Glutamatergic neuron (in vitro differentiated cells): ENCODE measurements around the gene CSPG4. TPM values are rescaled to one million over a fixed set of nuclear protein-coding genes. Genes with fewer than 3 reads are reported as not detected.

Experiments
- DNase-seq: peaks from one replicate; pipeline ENCODE4 v3.0.0; 2022
- H3K27ac Mint-ChIP-seq: one replicate; pipeline ENCODE4 v1.8.0; 2020; ENCODE audit warnings: mild to moderate bottlenecking, mixed read lengths, inconsistent platforms; ENCODE audit not compliant: unreplicated experiment
- H3K27me3 Mint-ChIP-seq: one replicate; pipeline ENCODE4 v1.8.0; 2020; ENCODE audit warnings: mild to moderate bottlenecking, moderate library complexity, mixed read lengths, inconsistent platforms; ENCODE audit not compliant: unreplicated experiment
- H3K36me3 Mint-ChIP-seq: one replicate; pipeline ENCODE4 v1.8.0; 2020; ENCODE audit warnings: mild to moderate bottlenecking, mixed read lengths, inconsistent platforms; ENCODE audit not compliant: unreplicated experiment
- H3K4me1 Mint-ChIP-seq: one replicate; pipeline ENCODE4 v1.8.0; 2020; ENCODE audit warnings: mild to moderate bottlenecking, low read depth, mixed read lengths, inconsistent platforms; ENCODE audit not compliant: unreplicated experiment
- H3K4me3 Mint-ChIP-seq: one replicate; pipeline ENCODE4 v1.8.0; 2020; ENCODE audit warnings: mild to moderate bottlenecking, mixed read lengths, inconsistent platforms; ENCODE audit not compliant: unreplicated experiment
- H3K9me3 Mint-ChIP-seq: one replicate; pipeline ENCODE4 v1.8.0; 2020; ENCODE audit warnings: mild to moderate bottlenecking, moderate library complexity, mixed read lengths, inconsistent platforms; ENCODE audit not compliant: unreplicated experiment
- total RNA-seq: library from RNA; stranded (reverse); fragmentation: NEBNext Ultra II Directional; extraction: Animal tissue kit (Norgen Biotek cat#: 25700); gene quantifications from one replicate; pipeline ENCODE4 v1.2.1, GENCODE V29; 2021; ENCODE audit not compliant: unreplicated experiment
- TF ChIP-seq, protein P1 (sequence below): fragments of 200-600 bp; sonication (generic); IDR thresholded peaks from one replicate; pipeline ENCODE4 v1.5.0; 2021; ENCODE audit not compliant: partially characterized antibody, unreplicated experiment

The CSPG4 gene
- total RNA-seq, 1 donor from 2014 or later, result 1.1 TPM

DNA sequence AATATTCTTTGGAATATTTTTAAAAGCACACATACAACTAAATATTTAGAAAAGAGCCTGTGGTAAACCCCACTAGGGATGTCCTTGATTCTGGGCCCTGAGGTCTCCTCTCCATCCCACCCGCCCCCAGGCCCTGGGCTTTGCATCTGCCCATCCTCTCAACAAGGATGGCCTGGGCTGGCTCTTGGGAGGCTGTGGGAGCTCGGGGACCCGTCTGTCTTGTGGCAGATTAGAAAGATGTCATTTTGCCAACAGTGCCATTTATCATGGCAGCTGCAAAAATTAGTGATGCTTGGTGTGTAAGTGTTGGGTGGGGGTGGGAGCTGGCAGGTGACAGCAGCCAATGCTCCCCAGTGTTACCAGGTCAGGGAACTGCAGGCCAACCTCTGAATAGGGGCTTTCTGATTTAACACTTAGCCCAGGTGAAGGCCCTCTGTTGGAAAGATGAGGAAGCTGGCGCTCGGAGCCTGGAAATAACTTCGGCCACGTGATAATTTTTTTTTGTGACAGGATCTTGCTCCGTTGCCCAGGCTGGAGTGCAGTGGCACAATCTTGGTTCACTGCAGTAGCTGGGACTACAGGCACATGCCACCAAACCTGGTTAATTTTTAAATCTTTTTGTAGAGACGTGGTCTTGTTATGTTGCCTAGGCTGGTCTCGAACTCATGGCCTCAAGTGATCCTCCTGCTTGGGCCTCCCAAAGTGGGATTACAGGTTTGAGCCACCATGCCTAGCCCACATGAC lies 16.9 kb upstream of the CSPG4 start:
- Mint-ChIP-seq H3K4me1 (peaks cover 6% of the 10 kb centered on the region), H3K9me3 (peaks cover 4% of the 10 kb centered on the region), H3K36me3 (no peaks in the 10 kb centered on the region), H3K27me3 (peaks cover 4% of the 10 kb centered on the region), H3K4me3 (no peak overlapping the region), H3K27ac (no peak overlapping the region)
- TF ChIP-seq, protein P1, sequence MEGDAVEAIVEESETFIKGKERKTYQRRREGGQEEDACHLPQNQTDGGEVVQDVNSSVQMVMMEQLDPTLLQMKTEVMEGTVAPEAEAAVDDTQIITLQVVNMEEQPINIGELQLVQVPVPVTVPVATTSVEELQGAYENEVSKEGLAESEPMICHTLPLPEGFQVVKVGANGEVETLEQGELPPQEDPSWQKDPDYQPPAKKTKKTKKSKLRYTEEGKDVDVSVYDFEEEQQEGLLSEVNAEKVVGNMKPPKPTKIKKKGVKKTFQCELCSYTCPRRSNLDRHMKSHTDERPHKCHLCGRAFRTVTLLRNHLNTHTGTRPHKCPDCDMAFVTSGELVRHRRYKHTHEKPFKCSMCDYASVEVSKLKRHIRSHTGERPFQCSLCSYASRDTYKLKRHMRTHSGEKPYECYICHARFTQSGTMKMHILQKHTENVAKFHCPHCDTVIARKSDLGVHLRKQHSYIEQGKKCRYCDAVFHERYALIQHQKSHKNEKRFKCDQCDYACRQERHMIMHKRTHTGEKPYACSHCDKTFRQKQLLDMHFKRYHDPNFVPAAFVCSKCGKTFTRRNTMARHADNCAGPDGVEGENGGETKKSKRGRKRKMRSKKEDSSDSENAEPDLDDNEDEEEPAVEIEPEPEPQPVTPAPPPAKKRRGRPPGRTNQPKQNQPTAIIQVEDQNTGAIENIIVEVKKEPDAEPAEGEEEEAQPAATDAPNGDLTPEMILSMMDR, result no peak
- DNase-seq, result no peak

DNA sequence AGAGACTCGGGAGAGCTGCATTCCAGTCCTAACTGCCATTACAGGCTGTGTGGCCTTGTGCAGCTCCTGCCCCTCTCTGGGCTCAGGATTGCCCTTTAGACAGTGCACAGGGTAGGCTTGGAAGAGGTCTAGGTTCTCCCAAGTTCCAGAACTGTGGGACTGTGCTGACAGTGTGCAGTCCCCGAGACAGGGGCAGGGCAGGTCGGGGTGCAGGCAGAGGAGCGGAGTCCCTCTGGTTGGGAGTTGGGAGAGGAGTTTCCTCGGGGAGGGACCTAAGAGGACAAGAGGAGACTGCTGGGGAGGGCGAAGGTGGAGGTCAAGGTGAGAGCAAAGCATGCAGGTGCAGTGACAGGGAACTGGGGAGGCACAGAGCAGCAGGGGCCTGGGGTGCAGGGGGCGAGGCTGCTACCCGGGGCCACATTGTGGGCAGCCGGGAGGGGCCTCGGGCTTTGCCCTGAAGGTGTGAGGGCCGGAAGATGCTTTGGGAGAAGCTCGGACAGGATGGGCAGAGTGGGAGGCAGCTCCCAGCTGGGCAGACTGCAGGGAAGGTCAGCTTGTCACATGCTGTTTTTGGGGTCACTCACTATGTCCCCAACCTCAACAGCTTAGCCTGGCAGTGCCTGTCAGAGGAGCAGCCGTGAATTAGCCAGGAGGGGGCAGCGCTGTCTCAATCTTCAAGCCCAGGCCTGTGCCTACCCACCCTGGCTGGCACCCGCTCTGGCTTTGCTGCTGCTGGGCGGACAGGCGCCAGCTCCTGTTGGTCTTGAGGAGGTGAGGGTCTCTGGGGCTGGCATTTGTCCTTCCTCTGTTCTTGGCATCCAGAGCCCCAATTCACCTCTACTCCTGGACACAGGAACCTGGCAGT lies 15.4 kb upstream of the CSPG4 start:
- Mint-ChIP-seq H3K27me3 (peaks cover 5% of the 10 kb centered on the region), H3K36me3 (no peaks in the 10 kb centered on the region), H3K9me3 (peaks cover 4% of the 10 kb centered on the region), H3K4me3 (no peak overlapping the region), H3K27ac (no peak overlapping the region), H3K4me1 (peaks cover 6% of the 10 kb centered on the region)
- peak; percentile 65 for DNase-seq
- TF ChIP-seq, protein P1, result peak; percentile 15

- peaks cover 2% of the 10 kb centered on the region for H3K9me3 Mint-ChIP-seq
- H3K36me3 Mint-ChIP-seq, result no peaks in the 10 kb centered on the region
- peaks cover 5% of the 10 kb centered on the region for H3K27me3 Mint-ChIP-seq
- H3K4me3 Mint-ChIP-seq, result no peak overlapping the region
- no peak for DNase-seq
- H3K27ac Mint-ChIP-seq, result no peak overlapping the region
- H3K4me1 Mint-ChIP-seq, result peaks cover 6% of the 10 kb centered on the region
- TF ChIP-seq, protein P1, result no peak
These were observed 14.4 kb upstream of the CSPG4 start for GRCh38 chr15:75727031-75727531.

- peaks cover 8% of the 10 kb centered on the region for H3K4me1 Mint-ChIP-seq
- peaks cover 2% of the 10 kb centered on the region for H3K9me3 Mint-ChIP-seq
- H3K36me3 Mint-ChIP-seq, result no peaks in the 10 kb centered on the region
- H3K27ac Mint-ChIP-seq, result no peak overlapping the region
- no peak overlapping the region for H3K4me3 Mint-ChIP-seq
- peaks cover 6% of the 10 kb centered on the region for H3K27me3 Mint-ChIP-seq
- no peak for DNase-seq
- TF ChIP-seq, protein P1, result no peak
These were observed 13.3 kb upstream of the CSPG4 start for GRCh38 chr15:75725719-75726607.
